H1 (cell line): Measurements from ENCODE around the gene BBS9. TPM values are rescaled to one million over a fixed set of nuclear protein-coding genes. Genes with fewer than 3 reads are reported as not detected.

ENCODE experiments used
- CTCF ChIA-PET: fragments of 300-600 bp; sonication (Branson Sonifier 250); formaldehyde crosslinking; loops from one replicate; lab custom pipeline; 2021; ENCODE audit not compliant: partially characterized antibody; lab: Charles Lee
- POLR2A ChIA-PET: fragments of 300-600 bp; sonication (Branson Sonifier 250); formaldehyde crosslinking; loops from one replicate; lab custom pipeline; 2021; ENCODE audit warnings: inconsistent platforms; ENCODE audit not compliant: partially characterized antibody; lab: Charles Lee
- DNase-seq, 2 experiments: peaks; one replicate each; pipeline versions ENCODE4 v3.0.0 to v3.0.0-alpha.2; 2010 to 2022; ENCODE audit warnings: low spot score in 2 of 2, low read depth in 1 of 2, mixed read lengths in 1 of 2
- FAIRE-seq: peaks from 2 replicates; lab custom pipeline; 2011; peaks lifted over from hg19 to GRCh38; lab: Jason Lieb, UNC
- H2AFZ ChIP-seq: 2 replicates; pipeline ENCODE4 v1.8.1; 2012; ENCODE audit warnings: low read length, inconsistent platforms
- H2AK5ac ChIP-seq: 2 replicates; pipeline ENCODE4 v1.6.1; 2013; ENCODE audit warnings: low read depth, low read length
- H2BK120ac ChIP-seq: replicated peaks from 2 replicates; pipeline ENCODE3; 2013; ENCODE audit warnings: low read depth, low read length, inconsistent platforms
- H2BK12ac ChIP-seq: 2 replicates; pipeline ENCODE4 v1.6.1; 2013; ENCODE audit warnings: low read depth, low read length
- H2BK15ac ChIP-seq: 2 replicates; pipeline ENCODE4 v1.6.1; 2013; ENCODE audit warnings: low read length
- H2BK20ac ChIP-seq: 2 replicates; pipeline ENCODE4 v1.6.1; 2013; ENCODE audit warnings: low read length
- H2BK5ac ChIP-seq: 2 replicates; pipeline ENCODE4 v1.6.1; 2013; ENCODE audit warnings: low read depth, low read length
- H3K14ac ChIP-seq: 2 replicates; pipeline ENCODE4 v1.6.1; 2013; ENCODE audit warnings: inconsistent platforms; ENCODE audit not compliant: insufficient read length
- H3K18ac ChIP-seq: 2 replicates; pipeline ENCODE4 v1.6.1; 2013; ENCODE audit warnings: low read length; ENCODE audit errors: extremely low read depth
- H3K23ac ChIP-seq: 2 replicates; pipeline ENCODE4 v1.6.1; 2013; ENCODE audit warnings: inconsistent platforms; ENCODE audit not compliant: insufficient read length
- H3K23me2 ChIP-seq: 2 replicates; pipeline ENCODE4 v1.6.1; 2013; ENCODE audit warnings: low read depth, low read length
- H3K27ac ChIP-seq: 2 replicates; pipeline ENCODE4 v1.6.1; 2011; ENCODE audit warnings: low read depth, low read length, inconsistent platforms
- H3K27me3 ChIP-seq, 4 experiments: replicated peaks in 1 of 4; 1 replicate in 1 of 4; 2 replicates in 3 of 4; pipeline versions ENCODE4 v1.6.1 to v1.8.1; 2011 to 2013; ENCODE audit warnings: low read length in 3 of 4, mild to moderate bottlenecking in 3 of 4, inconsistent platforms in 2 of 4, mixed read lengths in 2 of 4, moderate library complexity in 1 of 4; ENCODE audit not compliant: control insufficient read depth in 3 of 4, insufficient read depth in 3 of 4; ENCODE audit errors: extremely low read depth in 1 of 4
- H3K36me3 ChIP-seq, 4 experiments: 2 replicates each; pipeline versions ENCODE4 v1.6.1 to v1.8.1; 2011 to 2013; ENCODE audit warnings: mild to moderate bottlenecking in 4 of 4, low read length in 3 of 4, moderate library complexity in 2 of 4, control low read depth in 1 of 4, inconsistent platforms in 1 of 4; ENCODE audit not compliant: insufficient read depth in 4 of 4, control insufficient read depth in 2 of 4
- H3K4ac ChIP-seq: replicated peaks from 2 replicates; pipeline ENCODE3; 2013; ENCODE audit warnings: low read length, low read depth, mixed read lengths, inconsistent platforms; ENCODE audit not compliant: insufficient read length
- H3K4me1 ChIP-seq, 4 experiments: replicated peaks in 1 of 4; 1 replicate in 1 of 4; 2 replicates in 3 of 4; pipeline versions ENCODE4 v1.6.1 to v1.8.1; 2011 to 2013; ENCODE audit warnings: low read length in 3 of 4, inconsistent platforms in 2 of 4, mixed read lengths in 1 of 4; ENCODE audit not compliant: insufficient read depth in 4 of 4, control insufficient read depth in 3 of 4
- H3K4me2 ChIP-seq, 2 experiments: 2 replicates each; pipeline versions ENCODE4 v1.6.1 to v1.8.1; 2011 to 2013; ENCODE audit warnings: low read depth in 2 of 2, low read length in 2 of 2, control low read depth in 1 of 2, inconsistent platforms in 1 of 2, mild to moderate bottlenecking in 1 of 2; ENCODE audit not compliant: insufficient read depth in 1 of 2
- H3K4me3 ChIP-seq, 4 experiments: fragments of 200-600, 300-600 bp in 1 of 4; sonication (generic), shearing (Covaris generic), sonication (Bioruptor Twin) in 1 of 4; 2 replicates each; pipeline versions ENCODE4 v1.5.1 to v1.8.1; 2011 to 2016; ENCODE audit warnings: low read length in 4 of 4, low read depth in 3 of 4, control low read depth in 2 of 4, inconsistent platforms in 2 of 4, mild to moderate bottlenecking in 2 of 4, mixed read lengths in 1 of 4, moderate library complexity in 1 of 4; ENCODE audit not compliant: insufficient read depth in 2 of 4; ENCODE audit errors: extremely low read depth in 1 of 4
- H3K56ac ChIP-seq: replicated peaks from 2 replicates; pipeline ENCODE3; 2013; ENCODE audit warnings: low read depth, mild to moderate bottlenecking, mixed read lengths, low read length, inconsistent platforms; ENCODE audit not compliant: insufficient read length
- H3K79me1 ChIP-seq: 2 replicates; pipeline ENCODE4 v1.6.1; 2013; ENCODE audit warnings: low read depth, low read length, control low read depth
- H3K79me2 ChIP-seq, 2 experiments: 2 replicates each; pipeline versions ENCODE4 v1.6.1 to v1.8.1; 2012 to 2013; ENCODE audit warnings: low read length in 2 of 2, mild to moderate bottlenecking in 2 of 2, inconsistent platforms in 1 of 2; ENCODE audit not compliant: insufficient read depth in 2 of 2, control insufficient read depth in 1 of 2
- H3K9ac ChIP-seq, 4 experiments: replicated peaks in 1 of 4; 1 replicate in 1 of 4; 2 replicates in 3 of 4; pipeline versions ENCODE4 v1.6.1 to v1.8.1; 2011 to 2013; ENCODE audit warnings: low read depth in 3 of 4, low read length in 3 of 4, control low read depth in 2 of 4, mild to moderate bottlenecking in 2 of 4, moderate library complexity in 2 of 4, inconsistent platforms in 1 of 4; ENCODE audit errors: extremely low read depth in 1 of 4
- H3K9me3 ChIP-seq, 2 experiments: 2 replicates each; pipeline versions ENCODE4 v1.6.1 to v1.8.1; 2012 to 2013; ENCODE audit warnings: mild to moderate bottlenecking in 2 of 2, moderate library complexity in 2 of 2, control low read depth in 1 of 2, inconsistent platforms in 1 of 2, low read depth in 1 of 2, low read length in 1 of 2, mixed read lengths in 1 of 2; ENCODE audit not compliant: insufficient read depth in 2 of 2
- H4K20me1 ChIP-seq, 2 experiments: replicated peaks in 1 of 2; 2 replicates each; pipeline versions ENCODE3 to v1.8.1; 2011 to 2013; ENCODE audit warnings: inconsistent platforms in 2 of 2, low read length in 2 of 2, mild to moderate bottlenecking in 1 of 2; ENCODE audit not compliant: insufficient read depth in 2 of 2, control insufficient read depth in 1 of 2
- H4K5ac ChIP-seq: 2 replicates; pipeline ENCODE4 v1.6.1; 2013; ENCODE audit warnings: low read length, low read depth, mixed read lengths, inconsistent platforms; ENCODE audit not compliant: insufficient read length
- H4K8ac ChIP-seq: 2 replicates; pipeline ENCODE4 v1.8.0; 2013; ENCODE audit warnings: mild to moderate bottlenecking, moderate library complexity, low read length, inconsistent platforms; ENCODE audit not compliant: insufficient read depth; ENCODE audit errors: extremely low read depth
- H4K91ac ChIP-seq: replicated peaks from 2 replicates; pipeline ENCODE3; 2013; ENCODE audit warnings: low read length, mixed read lengths, inconsistent platforms; ENCODE audit not compliant: insufficient read length
- EP300 ChIP-seq, 2 experiments: IDR thresholded peaks; 1 replicate in 1 of 2; 2 replicates in 1 of 2; pipeline ENCODE4 v1.6.1; 2011 to 2012; ENCODE audit warnings: low read depth in 2 of 2, low read length in 2 of 2, mild to moderate bottlenecking in 2 of 2, borderline replicate concordance in 1 of 2, inconsistent platforms in 1 of 2, moderate library complexity in 1 of 2
- NANOG ChIP-seq: IDR thresholded peaks from 2 replicates; pipeline ENCODE4 v1.6.1; 2011; ENCODE audit warnings: low read length, low read depth, mild to moderate bottlenecking, inconsistent platforms; ENCODE audit not compliant: insufficient read depth, poor library complexity, severe bottlenecking
- SUZ12 ChIP-seq: fragments of 200-600 bp; sonication (generic); IDR thresholded peaks from 2 replicates; pipeline ENCODE4 v1.6.1; 2012; ENCODE audit warnings: mild to moderate bottlenecking, inconsistent platforms, low read length, moderate library complexity, mixed read lengths
- polyA plus RNA-seq, 7 experiments: library from polyadenylated mRNA; depleted of rRNA in 3 of 7; stranded (reverse) in 5 of 7; unstranded in 2 of 7; fragments of >200 nt in 5 of 7; fragments of 200-250 nt in 2 of 7; gene quantifications; 1 replicate in 5 of 7; 2 replicates in 1 of 7; 4 replicates in 1 of 7; pipeline versions ENCODE4 v1.2.1 to v1.2.3, GENCODE V29; 2011 to 2013; ENCODE audit warnings: missing spikeins in 2 of 7, mixed read lengths in 2 of 7
- total RNA-seq: library from RNA; stranded (reverse); fragmentation: NEBNext Ultra II Directional; extraction: Animal tissue kit (Norgen Biotek cat#: 25700); gene quantifications from 2 replicates; pipeline ENCODE4 v1.2.1, GENCODE V29; 2021

Gene BBS9
- total and polyA plus RNA-seq, 2 of the 8 experiments (the other 6 are each of a cell fraction or from before 2014, with no cell fraction given), result 22.3 to 37.0 TPM

GRCh38 chr7:33562996-33563395 is 433.6 kb downstream of the BBS9 start:
- no peaks in the 10 kb centered on the region for H3K36me3 ChIP-seq
- H2BK5ac ChIP-seq, result no peak overlapping the region
- no peaks in the 10 kb centered on the region for H3K27me3 ChIP-seq
- no peaks in the 10 kb centered on the region for H3K23me2 ChIP-seq
- ChIA-PET POLR2A (no interaction called here), CTCF (interaction anchor here (0.8 kb wide), 1 partner anchor 183 kb away, joined by 5 read pairs; no protein-coding TSS in a partner anchor)
- H2AFZ ChIP-seq, result no peak overlapping the region
- H3K4me3 ChIP-seq, result no peak overlapping the region
- no peak overlapping the region for H2BK120ac ChIP-seq
- H3K9ac ChIP-seq, result no peak overlapping the region
- H2BK20ac ChIP-seq, result no peak overlapping the region
- no peak overlapping the region for H4K91ac ChIP-seq
- H3K4ac ChIP-seq, result no peak overlapping the region
- H3K79me2 ChIP-seq, result no peaks in the 10 kb centered on the region
- no peak overlapping the region for H3K14ac ChIP-seq
- no peak overlapping the region for H3K18ac ChIP-seq
- H3K23ac ChIP-seq, result no peak overlapping the region
- H3K4me2 ChIP-seq, result no peak overlapping the region
- H4K8ac ChIP-seq, result no peak overlapping the region
- H3K4me1 ChIP-seq, result no peaks in the 10 kb centered on the region
- H3K56ac ChIP-seq, result no peak overlapping the region
- no peaks in the 10 kb centered on the region for H3K9me3 ChIP-seq
- FAIRE-seq, result no peak
- H3K27ac ChIP-seq, result no peak overlapping the region
- H4K5ac ChIP-seq, result no peak overlapping the region
- DNase-seq, result no peak
- H3K79me1 ChIP-seq, result no peaks in the 10 kb centered on the region
- H4K20me1 ChIP-seq, result no peaks in the 10 kb centered on the region
- H2BK15ac ChIP-seq, result no peak overlapping the region
- no peak overlapping the region for H2BK12ac ChIP-seq
- no peak overlapping the region for H2AK5ac ChIP-seq
- TF ChIP-seq SUZ12, result no peak
- TF ChIP-seq EP300 (IDR thresholded peaks at IDR 0.05; ENCODE audit: borderline replicate concordance in 1 of 2, low read depth in 2 of 2, low read length in 2 of 2), result no peak
- TF ChIP-seq NANOG, result no peak
